Spleen (tissue), 11 donors: Measurements from ENCODE around the gene TMEM9B. TPM values are rescaled to one million over a fixed set of nuclear protein-coding genes. Genes with fewer than 3 reads are reported as not detected.

Experiments used
- DNase-seq: peaks from one replicate; pipeline ENCODE4 v3.0.0-alpha.2; 2020
- H3K27ac ChIP-seq, 8 donors: fragments of 200-600 bp; sonication (generic) in 7 of 8; 1 replicate in 4 of 8; 2 replicates in 4 of 8; pipeline versions ENCODE4 v1.5.0 to v1.8.0; 2016 to 2021; ENCODE audit warnings: inconsistent platforms in 4 of 8, mild to moderate bottlenecking in 4 of 8, moderate library complexity in 1 of 8
- H3K27me3 ChIP-seq, 7 donors: fragments of 200-600 bp; sonication (generic) in 6 of 7; replicated peaks in 1 of 7; 1 replicate in 4 of 7; 2 replicates in 3 of 7; pipeline versions ENCODE4 v1.5.0 to v1.8.0; 2016 to 2021; ENCODE audit warnings: inconsistent platforms in 3 of 7, mild to moderate bottlenecking in 1 of 7
- H3K36me3 ChIP-seq, 6 donors: fragments of 200-600 bp; sonication (generic) in 5 of 6; 1 replicate in 4 of 6; 2 replicates in 2 of 6; pipeline versions ENCODE4 v1.5.0 to v1.8.0; 2016 to 2021; ENCODE audit warnings: inconsistent platforms in 2 of 6
- H3K4me1 ChIP-seq, 6 donors: fragments of 200-600 bp; sonication (generic) in 5 of 6; 1 replicate in 3 of 6; 2 replicates in 3 of 6; pipeline versions ENCODE4 v1.5.0 to v1.8.0; 2016 to 2021; ENCODE audit warnings: inconsistent platforms in 3 of 6
- H3K4me3 ChIP-seq, 8 donors: fragments of 200-600 bp; sonication (generic) in 7 of 8; 1 replicate in 4 of 8; 2 replicates in 4 of 8; pipeline versions ENCODE4 v1.5.0 to v1.8.0; 2016 to 2021; ENCODE audit warnings: inconsistent platforms in 4 of 8, mild to moderate bottlenecking in 4 of 8, moderate library complexity in 2 of 8
- H3K9me3 ChIP-seq, 8 donors: fragments of 200-600 bp; sonication (generic) in 7 of 8; 1 replicate in 4 of 8; 2 replicates in 4 of 8; pipeline versions ENCODE4 v1.5.0 to v1.8.0; 2016 to 2021; ENCODE audit warnings: inconsistent platforms in 4 of 8
- POLR2A ChIP-seq, 3 donors: fragments of 450-650 bp; IDR thresholded peaks; one replicate each; pipeline ENCODE4 v1.5.1; 2017; ENCODE audit warnings: antibody characterized with exemption in 3 of 3, mild to moderate bottlenecking in 1 of 3
- POLR2AphosphoS5 ChIP-seq, 3 donors: sonication (generic); formaldehyde crosslinking; IDR thresholded peaks; one replicate each; pipeline ENCODE4 v1.5.1; 2017; ENCODE audit warnings: antibody characterized with exemption in 3 of 3
- WGBS, 5 donors: extraction: QIAGEN DNeasy Blood & Tissue Kit in 3 of 5; methylation state at CpG; one replicate each; pipeline versions ENCODE4 v1.1.5 to v1.1.7; 2013 to 2018; 5-methylcytosine and 5-hydroxymethylcytosine counted together
- intact Hi-C: fragments of 100-400 bp; cut with DNase I; formaldehyde crosslinking; loops from one replicate; pipeline ENCODE4 v1.15.0; 2023; ENCODE audit warnings: low total_unique reads
- polyA plus RNA-seq, 3 donors: library from polyadenylated mRNA; stranded (reverse); fragments of 200-250 nt; gene quantifications; one replicate each; pipeline ENCODE4 v1.2.1, GENCODE V29; 2013
- total RNA-seq, 7 donors: library from RNA; depleted of rRNA in 3 of 7; stranded (reverse); fragments of >200 nt in 3 of 7; fragmentation: NEBNext Ultra II Directional in 4 of 7; extraction: Animal tissue kit (Norgen Biotek cat#: 25700) in 4 of 7; gene quantifications; one replicate each; pipeline versions ENCODE4 v1.1.0 to v1.2.1, GENCODE V29; 2016 to 2021
- TF ChIP-seq, protein P1 (sequence below), 11 experiments: fragments of 200-600 bp in 7 of 11; fragments of 450-650 bp in 4 of 11; sonication (generic) in 4 of 11; IDR thresholded peaks in 8 of 11; conservative IDR thresholded peaks in 3 of 11; 1 replicate in 7 of 11; 2 replicates in 4 of 11; pipeline versions ENCODE4 v1.4.0 to v1.8.0; 2016 to 2021; ENCODE audit warnings: antibody characterized with exemption in 11 of 11, inconsistent platforms in 4 of 11, mild to moderate bottlenecking in 1 of 11
- donor health status: healthy with polysubstance abuse.
- donor health status: DM: no; HTN: no; CAD: no; lungs with moderate emphysema.
- donor health status: DM: no; HTN: no; CAD: no.
- donor health status: Bipolar disorder and iron deficiency.
- donor health status: healthy.
- donor health status: DM: no; HTN: no; CAD: no.
- donor health status: DM: yes; HTN: yes; CAD: no.

The TMEM9B gene
- total and polyA plus RNA-seq, 10 donors = 30.2 to 56.5 (median 41.5) TPM

DNA sequence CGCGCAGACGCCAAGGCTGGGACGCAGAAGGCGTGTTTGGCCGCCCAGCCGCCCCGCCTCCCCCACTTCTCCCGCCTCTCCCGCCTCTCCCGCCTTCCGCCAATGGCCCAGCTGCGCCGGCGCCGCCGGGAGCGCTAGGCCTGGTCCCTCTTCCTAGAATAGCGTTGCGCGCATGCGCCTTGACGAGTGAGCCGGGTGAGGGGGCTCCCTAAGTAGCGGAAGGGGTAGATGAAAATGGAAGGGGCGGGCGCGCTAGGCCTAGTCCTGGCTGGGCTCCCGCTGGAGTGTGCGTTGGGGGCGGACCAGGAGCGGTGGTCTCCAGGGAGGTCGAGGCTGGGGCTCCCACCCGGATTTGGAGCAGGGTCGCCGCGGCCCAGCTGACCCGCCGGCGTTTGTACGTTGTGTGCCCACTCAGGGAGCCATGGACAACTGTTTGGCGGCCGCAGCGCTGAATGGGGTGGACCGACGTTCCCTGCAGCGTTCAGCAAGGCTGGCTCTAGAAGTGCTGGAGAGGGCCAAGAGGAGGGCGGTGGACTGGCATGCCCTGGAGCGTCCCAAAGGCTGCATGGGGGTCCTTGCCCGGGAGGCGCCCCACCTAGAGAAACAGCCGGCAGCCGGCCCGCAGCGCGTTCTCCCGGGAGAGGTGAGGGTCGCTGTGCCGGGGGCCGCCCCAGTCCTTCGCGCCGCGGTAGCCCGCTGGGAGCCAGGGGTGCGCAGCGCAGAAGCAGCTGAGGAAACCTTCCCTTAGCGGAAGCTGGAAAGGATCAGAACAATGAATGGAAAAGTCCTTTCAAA lies 53.0 kb downstream of the TMEM9B start, which contains the start of gene AKIP1:
Gene AKIP1, plus strand, starts transcription at position 161 of the 795 bp plus-strand sequence. Its CDS starts 261 bp downstream, at position 422.
- Histone ChIP-seq H3K4me3 (peak within 1 kb of the TSS; percentile 54 to 94 (median 86)), H3K9me3 (no peaks in the 10 kb centered on the region), H3K36me3 (peaks cover 0 to 10% (median 0%) of the 10 kb centered on the region in 6 donors), H3K27ac (peak within 1 kb of the TSS; percentile 81 to 94 (median 88)), H3K4me1 (peaks cover 10 to 88% (median 38%) of the 10 kb centered on the region in 6 donors), H3K27me3 (no peaks in the 10 kb centered on the region)
- intact Hi-C loops = loop anchor here (5.0 kb wide), 1 partner anchor 51 kb away; the partner anchor contains the start of gene TMEM9B
- peak; percentile 86 to 93 (median 89) for TF ChIP-seq POLR2AphosphoS5 (IDR thresholded peaks at IDR 0.05)
- TF ChIP-seq POLR2A (IDR thresholded peaks at IDR 0.05) = peak in 1 of 3 donors; percentile 64
- TF ChIP-seq, protein P1, sequence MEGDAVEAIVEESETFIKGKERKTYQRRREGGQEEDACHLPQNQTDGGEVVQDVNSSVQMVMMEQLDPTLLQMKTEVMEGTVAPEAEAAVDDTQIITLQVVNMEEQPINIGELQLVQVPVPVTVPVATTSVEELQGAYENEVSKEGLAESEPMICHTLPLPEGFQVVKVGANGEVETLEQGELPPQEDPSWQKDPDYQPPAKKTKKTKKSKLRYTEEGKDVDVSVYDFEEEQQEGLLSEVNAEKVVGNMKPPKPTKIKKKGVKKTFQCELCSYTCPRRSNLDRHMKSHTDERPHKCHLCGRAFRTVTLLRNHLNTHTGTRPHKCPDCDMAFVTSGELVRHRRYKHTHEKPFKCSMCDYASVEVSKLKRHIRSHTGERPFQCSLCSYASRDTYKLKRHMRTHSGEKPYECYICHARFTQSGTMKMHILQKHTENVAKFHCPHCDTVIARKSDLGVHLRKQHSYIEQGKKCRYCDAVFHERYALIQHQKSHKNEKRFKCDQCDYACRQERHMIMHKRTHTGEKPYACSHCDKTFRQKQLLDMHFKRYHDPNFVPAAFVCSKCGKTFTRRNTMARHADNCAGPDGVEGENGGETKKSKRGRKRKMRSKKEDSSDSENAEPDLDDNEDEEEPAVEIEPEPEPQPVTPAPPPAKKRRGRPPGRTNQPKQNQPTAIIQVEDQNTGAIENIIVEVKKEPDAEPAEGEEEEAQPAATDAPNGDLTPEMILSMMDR (IDR thresholded peaks at IDR 0.05 in 8 of 11, conservative IDR thresholded peaks at IDR 0.05 in 3 of 11) = peak in 1 of 11 experiments; percentile 12
- peak; percentile 95 for DNase-seq
- 0 to 1% (median 1%) methylated on average over 38 to 66 of the region's 68 CpGs for WGBS, 5 donors

DNA sequence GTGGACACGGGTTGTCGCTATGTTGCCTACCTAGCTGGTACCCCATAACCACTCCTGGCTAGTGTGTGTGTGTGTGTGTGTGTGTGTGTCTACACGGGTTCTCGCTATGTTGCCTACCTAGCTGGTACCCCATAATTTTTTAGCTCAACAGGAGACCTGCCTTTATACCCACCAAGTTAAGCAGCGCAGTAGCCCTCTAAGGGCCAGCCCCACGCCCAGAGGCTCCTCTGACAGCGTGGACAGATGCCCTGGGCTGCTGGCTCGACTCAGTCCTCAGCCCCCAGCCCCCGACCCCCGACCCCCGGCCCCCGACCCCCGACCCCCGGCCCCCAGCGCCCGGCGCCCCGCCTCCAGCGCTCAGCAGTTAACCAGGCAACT lies 53.6 kb downstream of the TMEM9B start:
- intact Hi-C loops = loop anchor here (5.0 kb wide), 1 partner anchor 52 kb away; the partner anchor contains the start of gene TMEM9B

DNA sequence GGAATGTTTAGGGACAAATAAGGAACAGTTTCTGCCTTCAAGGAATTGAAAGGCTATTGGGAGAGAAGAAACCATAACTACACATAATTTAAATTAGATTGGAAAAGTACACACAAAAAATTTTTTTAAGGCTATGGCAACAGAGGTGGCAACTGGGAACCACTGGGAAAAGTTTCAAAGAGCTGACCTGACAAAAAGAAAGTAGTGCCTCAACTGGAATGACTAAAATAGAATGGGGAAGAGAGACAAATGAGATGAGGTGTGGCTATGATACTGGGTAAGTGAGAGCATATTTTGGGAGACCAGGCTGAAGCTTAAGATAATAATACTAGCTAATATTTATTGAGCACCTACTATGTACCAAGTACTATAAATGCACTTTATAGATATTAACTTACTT lies 56.1 kb downstream of the TMEM9B start:
- intact Hi-C loops = no loop called here
- Histone ChIP-seq H3K9me3 (no peaks in the 10 kb centered on the region), H3K4me1 (peaks cover 0 to 57% (median 16%) of the 10 kb centered on the region in 6 donors), H3K27ac (peak overlapping the region in 5 of 8 donors; percentile 25 to 94 (median 36)), H3K36me3 (no peaks in the 10 kb centered on the region), H3K4me3 (no peak overlapping the region), H3K27me3 (no peaks in the 10 kb centered on the region)
- no peak for DNase-seq
- TF ChIP-seq POLR2AphosphoS5 (IDR thresholded peaks at IDR 0.05) (no peak), POLR2A (IDR thresholded peaks at IDR 0.05) (no peak)
- TF ChIP-seq, protein P1 (IDR thresholded peaks at IDR 0.05 in 8 of 11, conservative IDR thresholded peaks at IDR 0.05 in 3 of 11) = no peak

More for the DNA sequence above, 53.6 kb downstream of the TMEM9B start:
- Histone ChIP-seq H3K9me3 (no peaks in the 10 kb centered on the region), H3K4me1 (peaks cover 10 to 83% (median 38%) of the 10 kb centered on the region in 6 donors), H3K4me3 (peak overlapping the region; percentile 54 to 94 (median 86)), H3K36me3 (peaks cover 0 to 4% (median 0%) of the 10 kb centered on the region in 6 donors), H3K27me3 (no peaks in the 10 kb centered on the region), H3K27ac (peak overlapping the region in 6 of 8 donors; percentile 84 to 94 (median 91))
- WGBS, 5 donors = 0 to 4% (median 0%) methylated on average over 1 to 19 of the region's 19 CpGs
- no peak for DNase-seq
- TF ChIP-seq POLR2AphosphoS5 (IDR thresholded peaks at IDR 0.05) = no peak
- no peak for TF ChIP-seq POLR2A (IDR thresholded peaks at IDR 0.05)
- TF ChIP-seq, protein P1 (IDR thresholded peaks at IDR 0.05 in 8 of 11, conservative IDR thresholded peaks at IDR 0.05 in 3 of 11) = no peak

DNA sequence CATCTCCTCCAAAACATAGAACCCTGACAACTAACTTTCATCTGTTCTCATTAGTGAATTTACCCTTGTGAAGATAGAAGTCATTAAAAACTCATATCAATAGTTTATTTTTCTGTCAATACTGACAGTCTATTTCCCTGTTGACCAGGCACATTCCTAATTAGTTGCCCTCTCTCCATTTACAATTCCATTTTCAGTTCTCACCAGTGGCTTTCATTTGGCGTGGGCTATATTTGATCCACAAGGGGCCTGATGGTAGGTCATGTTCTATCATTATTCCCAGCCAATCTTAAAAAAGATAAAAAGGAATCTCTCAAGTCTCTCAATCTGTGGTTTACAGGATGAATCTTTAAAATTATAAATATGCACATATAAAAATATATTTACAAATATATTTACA lies 57.1 kb downstream of the TMEM9B start:
- 72 to 86% (median 77%) methylated on average over 1 of the region's 1 CpG for WGBS, 5 donors

More for the DNA sequence above, 57.1 kb downstream of the TMEM9B start:
- Histone ChIP-seq H3K36me3 (no peaks in the 10 kb centered on the region), H3K9me3 (peaks cover 0 to 3% (median 0%) of the 10 kb centered on the region in 8 donors), H3K27me3 (no peaks in the 10 kb centered on the region), H3K4me3 (peak overlapping the region in 2 of 8 donors; percentile 0 to 7), H3K27ac (peak overlapping the region in 6 of 8 donors; percentile 10 to 94 (median 26)), H3K4me1 (peaks cover 0 to 47% (median 12%) of the 10 kb centered on the region in 6 donors)
- intact Hi-C loops = no loop called here
- TF ChIP-seq POLR2A (IDR thresholded peaks at IDR 0.05) = no peak
- TF ChIP-seq POLR2AphosphoS5 (IDR thresholded peaks at IDR 0.05) = no peak
- TF ChIP-seq, protein P1 (IDR thresholded peaks at IDR 0.05 in 8 of 11, conservative IDR thresholded peaks at IDR 0.05 in 3 of 11) = no peak
- DNase-seq = no peak
